NCI-H2196 treated with DMSO at 0.1 percent for 48 hours (cell line): ENCODE data around the gene COL15A1.

ENCODE experiments used
- DNase-seq: peaks from one replicate; lab custom pipeline; 2025; ENCODE audit not compliant: unreplicated experiment; lab: John Stamatoyannopoulos, UW

The COL15A1 gene

DNA sequence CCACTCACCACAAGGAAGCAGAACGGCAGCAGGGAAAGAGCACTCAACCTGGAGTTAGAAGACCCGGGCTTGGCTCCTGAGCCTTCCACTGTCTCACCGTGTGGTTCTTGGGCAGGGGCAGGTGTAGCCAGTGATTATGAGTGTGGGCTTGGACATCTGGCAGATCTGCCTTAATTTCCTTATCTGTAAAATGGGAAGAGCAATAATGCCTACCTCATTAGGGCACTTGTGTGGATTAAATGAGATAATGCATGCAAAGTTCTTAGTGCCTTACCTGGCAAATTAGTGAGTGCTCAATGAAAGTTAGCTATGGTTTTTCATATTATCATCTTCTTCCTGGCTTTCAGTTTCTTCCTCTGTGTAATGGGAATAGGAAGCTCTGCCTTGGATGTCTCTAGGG, 28.1 kb upstream of the COL15A1 start:
- no peak for DNase-seq

GRCh38 chr9:98916660-98917059, 27.0 kb upstream of the COL15A1 start:
- DNase-seq, result no peak

DNA sequence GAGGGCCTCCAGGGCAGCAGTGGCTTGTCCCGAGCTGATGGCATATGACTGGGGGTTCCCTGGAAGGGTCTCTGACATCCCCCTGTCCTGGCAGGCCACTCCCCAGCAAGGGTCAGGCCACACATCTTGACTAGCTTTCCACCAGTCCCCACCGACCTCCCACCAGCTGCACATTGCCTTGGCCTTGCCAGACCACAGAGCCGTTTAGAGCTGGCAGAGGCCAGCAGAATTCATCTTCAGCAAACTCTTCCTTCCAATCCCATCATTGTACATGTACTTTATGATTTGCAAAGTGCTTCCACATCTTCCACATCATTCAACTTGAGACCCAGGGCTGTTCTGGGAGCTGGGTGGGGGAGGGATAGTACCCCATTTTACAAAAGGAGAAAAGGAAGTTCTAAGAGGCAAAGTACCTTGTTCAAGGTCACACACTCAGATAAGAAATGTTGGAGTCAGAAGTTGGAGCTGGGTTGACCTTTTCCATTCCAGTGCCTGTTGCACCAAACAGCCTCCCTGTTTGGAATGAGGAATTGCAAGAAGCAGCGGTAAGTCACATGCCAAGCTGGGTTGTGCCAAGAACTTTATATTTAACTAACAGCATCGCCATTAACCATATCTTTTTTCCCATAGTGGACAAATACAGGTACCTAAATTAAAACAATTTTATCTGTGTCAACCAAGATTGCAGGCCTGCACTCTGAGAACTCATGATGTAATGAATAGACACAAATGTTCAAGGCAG, 25.8 kb upstream of the COL15A1 start:
- DNase-seq, result no peak

DNA sequence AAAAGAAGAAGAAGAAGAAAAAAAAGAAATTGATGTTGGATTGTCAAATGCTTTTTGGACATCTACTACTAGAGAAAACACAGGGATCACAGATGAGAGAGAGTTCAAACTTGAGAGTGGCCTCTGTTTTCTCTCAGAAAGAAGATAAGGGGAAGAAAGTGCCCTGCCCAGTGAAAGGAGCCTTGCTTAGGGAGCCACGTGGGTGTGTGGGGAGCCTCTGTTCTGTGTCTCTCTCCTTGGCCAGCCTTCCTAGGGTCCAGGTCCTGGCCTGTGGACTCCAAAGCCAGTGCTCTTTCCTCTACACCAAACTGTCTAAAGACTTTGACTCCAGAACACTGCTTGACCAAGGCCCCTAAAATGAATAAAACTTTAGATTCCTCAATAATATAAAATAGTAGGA, 22.0 kb upstream of the COL15A1 start:
- DNase-seq, result no peak

DNA sequence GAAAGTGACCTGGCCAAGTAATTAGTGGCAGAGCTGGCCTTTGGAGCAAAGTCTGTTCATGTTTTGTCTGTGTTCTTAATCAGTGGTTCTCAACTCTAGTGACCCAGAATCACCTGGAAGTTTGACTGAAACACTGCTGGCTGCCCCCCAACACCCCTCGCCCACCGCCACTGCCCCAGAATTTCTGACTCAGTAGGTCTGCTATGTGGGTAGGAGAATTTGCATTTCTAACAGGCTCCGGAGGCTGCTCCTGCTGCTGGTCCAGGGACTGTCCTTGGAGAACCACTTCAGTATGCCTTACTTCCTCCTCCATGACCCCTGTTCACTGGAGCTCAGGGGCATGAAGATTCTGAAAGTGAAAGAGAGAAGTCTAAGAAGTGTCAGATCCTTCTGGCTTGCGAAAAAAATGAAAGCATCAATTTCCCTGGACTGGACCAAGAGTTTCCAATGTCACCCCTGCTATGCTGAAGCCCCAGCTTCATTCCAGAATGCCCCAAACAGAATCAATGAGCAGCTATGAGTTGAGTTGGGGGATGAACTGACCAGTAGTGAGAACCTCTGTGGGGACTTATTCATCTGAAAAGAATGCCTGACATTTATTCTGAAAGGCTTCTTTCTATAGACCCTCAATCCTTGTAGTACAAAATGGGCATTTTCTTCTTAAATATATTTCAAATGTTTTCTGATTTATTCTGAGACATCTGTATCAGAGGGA, 20.8 kb upstream of the COL15A1 start:
- no peak for DNase-seq

DNA sequence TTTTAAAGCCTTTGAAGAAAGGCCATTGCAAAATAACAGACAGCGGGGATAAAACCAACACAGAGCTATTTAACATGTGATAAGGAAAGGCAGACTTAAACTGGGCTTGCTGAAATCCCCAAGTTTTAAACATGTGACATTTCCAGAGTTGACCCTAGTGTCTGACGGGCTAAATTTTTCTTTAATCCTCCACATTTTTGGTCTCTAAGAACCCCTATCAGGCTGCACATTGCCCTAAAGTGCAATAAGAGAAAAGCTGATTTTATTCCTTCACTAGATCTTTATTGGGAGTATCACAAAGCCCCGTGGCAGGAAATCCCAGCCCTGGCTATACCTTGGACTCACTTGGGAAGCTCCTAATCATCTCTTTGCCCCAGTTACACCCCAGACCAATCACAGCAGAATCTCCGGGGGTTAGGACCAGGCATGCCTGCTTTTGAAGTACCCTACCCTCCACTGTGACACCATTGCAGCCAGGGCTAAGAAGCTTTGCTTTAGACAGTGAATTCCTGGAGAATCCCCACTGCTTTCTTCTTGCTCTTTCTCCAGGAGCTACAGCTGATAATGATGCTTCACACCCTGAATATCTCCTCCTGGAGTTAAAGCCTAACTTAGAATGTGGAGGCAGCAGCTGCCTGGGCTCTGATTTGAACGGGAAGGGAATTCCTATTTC, 20.1 kb upstream of the COL15A1 start:
- no peak for DNase-seq

- DNase-seq, result no peak
Observed at GRCh38 chr9:98924946-98925820, 18.5 kb upstream of the COL15A1 start.

DNA sequence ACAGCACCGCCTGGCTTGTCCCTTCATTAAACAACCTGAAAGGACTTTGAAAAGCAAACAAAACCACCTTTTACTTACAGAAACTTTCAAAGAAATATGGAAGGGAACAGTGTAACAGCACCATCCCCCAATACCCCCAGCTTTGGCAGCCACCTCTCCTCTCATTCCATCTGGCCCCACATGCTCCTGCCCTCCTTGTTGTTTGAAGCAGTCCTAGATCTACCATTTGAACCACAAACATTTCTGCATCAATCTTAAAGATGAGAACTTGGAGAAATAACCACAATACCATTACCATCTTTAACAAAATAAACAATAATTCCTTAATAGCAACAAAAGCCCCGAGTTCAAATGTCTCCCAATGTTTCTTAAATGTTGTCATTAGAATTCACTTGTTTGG, 17.8 kb upstream of the COL15A1 start:
- DNase-seq, result no peak

DNA sequence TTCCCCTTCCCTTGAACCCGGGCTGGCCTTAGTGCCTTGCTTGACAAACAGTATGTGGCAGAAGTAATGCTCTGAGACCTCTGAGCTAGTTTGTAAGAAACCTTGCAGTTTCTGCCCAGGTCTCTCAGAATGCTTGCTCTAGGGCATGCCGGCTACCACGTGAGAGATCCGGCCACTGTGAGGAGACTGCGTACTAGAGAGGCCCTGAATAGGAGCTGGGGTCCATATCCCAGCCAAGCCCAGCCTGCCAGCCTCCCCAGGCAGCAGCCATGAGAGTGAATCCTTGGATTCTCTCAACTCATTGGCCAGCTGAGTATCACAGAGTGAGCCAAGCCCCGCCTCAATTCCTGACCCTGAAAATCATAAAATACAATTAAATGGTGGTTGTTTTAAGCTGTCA, 16.0 kb upstream of the COL15A1 start:
- DNase-seq, result no peak

DNA sequence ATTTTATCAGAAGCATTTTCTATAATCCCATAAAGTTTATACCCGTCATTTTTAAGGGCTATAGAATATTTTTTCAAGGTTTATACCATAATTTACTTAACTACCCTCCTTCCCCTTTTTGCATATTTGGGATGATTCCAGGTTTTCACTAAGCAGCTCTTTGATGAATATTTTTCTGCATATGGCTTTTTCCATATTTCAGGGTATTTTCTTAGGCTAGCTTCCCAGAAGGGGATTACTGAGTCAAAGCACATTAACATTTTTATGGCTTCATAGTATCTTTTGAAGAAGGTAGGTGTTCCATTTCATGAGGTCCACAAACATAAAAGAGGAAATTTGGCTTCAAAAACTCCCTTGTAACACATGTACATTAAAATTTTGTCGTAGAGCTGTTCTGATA, 14.6 kb upstream of the COL15A1 start:
- no peak for DNase-seq

- DNase-seq, result no peak
Observed at GRCh38 chr9:98929895-98930341, 13.8 kb upstream of the COL15A1 start.

DNA sequence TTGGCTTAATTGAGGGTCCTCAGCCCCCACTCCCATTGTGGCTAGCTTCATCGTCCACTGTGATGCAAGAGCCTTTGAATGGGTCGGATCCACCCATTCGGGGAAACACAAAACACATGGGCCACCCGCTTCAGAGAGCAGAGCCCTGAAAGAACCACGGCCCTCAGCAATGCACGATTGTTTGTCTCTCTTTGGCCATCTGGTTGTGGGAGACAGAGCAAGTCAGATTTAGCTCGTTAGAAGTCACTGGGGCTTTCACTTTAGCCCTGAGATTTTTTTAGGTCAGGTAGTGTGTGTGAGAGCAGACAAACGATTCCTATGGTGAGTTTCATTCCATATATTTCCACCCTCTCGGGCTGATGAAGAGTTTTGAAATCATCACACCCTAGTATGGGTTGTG, 12.9 kb upstream of the COL15A1 start:
- DNase-seq, result no peak

- no peak for DNase-seq
Observed at GRCh38 chr9:98931600-98932389, 11.9 kb upstream of the COL15A1 start.

DNA sequence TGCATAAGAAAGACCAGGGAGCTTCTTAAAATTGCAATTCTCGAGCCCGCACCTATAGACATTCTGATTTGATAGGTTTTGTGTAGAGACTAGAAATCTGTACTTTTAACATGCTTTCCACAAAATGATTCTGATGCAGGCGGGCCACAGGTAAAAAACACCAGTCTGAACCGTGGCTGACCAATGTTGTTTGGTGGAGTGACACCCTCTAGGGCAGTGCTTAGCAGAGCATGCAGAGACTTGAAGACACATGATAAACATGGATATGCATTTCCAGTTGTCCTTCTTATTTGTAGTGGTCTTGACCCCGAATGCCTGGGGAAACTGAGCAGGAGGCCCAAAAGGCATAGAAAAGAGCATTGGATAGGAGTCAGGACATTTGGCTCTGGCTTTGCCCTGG, 10.5 kb upstream of the COL15A1 start:
- DNase-seq, result no peak

GRCh38 chr9:98933890-98934289, 9.8 kb upstream of the COL15A1 start:
- no peak for DNase-seq

GRCh38 chr9:98935071-98935505, 8.6 kb upstream of the COL15A1 start:
- no peak for DNase-seq

DNA sequence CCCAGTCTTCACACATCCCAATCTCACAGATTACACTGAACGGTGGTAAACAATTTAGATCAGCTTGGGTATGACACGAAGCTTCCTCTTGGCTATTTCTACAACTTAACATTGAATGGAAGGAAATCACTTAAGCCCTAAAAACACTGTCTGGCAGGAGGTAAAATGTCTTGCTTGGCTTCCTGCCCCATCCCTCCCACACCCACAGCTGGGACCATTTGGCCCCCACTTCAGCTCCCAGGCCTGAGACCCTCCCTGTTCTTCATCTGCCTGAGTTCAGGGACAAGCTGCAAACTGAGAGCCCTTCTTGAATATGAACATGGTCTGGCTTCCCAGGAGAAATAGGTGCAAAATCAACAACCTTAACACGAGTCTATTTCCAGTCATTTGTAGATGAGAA, 3.4 kb upstream of the COL15A1 start:
- DNase-seq, result no peak

DNA sequence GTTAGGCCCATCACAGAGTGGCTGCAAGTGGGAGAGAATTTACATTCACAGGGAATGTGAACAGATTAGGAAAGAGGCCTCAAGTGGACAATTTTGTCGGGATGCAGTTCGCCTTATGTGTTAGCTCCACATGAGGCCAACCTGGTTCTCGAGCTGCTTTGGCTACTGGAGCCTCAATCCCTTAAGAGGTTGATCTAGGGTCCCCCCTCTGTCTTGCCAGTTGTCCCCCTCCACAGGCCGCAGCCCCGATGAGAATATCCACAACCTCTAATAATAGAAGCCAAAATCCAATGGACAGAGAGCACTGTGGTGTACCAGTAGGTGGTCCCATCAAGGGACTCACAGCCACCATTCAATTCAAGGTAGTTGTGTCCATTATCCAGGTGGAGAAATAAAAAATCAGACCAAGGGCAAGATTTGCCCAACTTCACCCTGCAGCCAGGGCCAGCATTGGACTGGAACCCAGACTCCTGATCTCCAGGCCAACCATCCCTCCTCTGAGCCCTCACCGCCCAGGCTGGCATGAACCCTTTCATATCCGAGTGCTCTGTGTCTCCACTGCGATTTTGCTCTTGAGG, 1.7 kb upstream of the COL15A1 start:
- DNase-seq, result no peak

DNA sequence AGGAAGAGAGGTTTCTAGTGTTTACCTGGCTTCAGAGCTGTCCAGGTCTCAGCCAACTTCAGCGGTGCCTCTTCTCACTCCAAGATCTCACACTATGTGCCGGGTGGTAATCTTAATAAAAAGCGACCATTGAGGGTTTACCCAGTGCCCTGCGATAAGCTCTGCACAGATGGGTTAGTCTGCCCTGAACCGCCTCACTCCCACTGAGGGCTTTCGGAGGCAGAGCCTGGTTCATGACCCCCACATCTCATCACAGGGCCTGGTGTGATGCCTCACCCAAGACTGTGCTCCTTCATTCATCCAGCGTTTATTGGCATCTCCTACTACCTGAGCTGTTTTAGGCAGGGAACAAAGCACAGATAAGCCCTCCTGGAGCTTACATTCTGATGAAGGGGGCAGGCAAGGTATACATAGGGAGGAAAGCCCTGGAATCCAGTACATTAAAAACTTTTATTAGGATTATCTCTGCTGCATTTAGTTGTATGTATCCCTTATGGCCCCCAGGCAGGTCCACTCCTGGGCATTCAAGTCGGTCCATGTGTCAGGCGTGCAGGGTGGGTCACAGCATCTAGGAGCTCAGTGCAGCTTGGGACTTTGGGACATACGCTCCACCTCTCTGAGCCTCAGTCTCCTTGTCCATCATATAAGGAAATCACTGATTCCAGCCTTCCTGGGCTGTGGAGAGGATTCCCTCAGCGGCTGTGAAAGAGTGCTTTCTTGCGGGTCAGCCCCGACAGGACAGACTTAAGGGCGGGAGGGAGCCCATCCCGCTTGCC, 613 bp upstream of the COL15A1 start:
- no peak for DNase-seq
